Measurements from ENCODE around the gene GNAI1. TPM values are rescaled to one million over a fixed set of nuclear protein-coding genes. Genes with fewer than 3 reads are reported as not detected.

Gene GNAI1
- total RNA-seq, 1 experiment from 2014 or later = 30.4 TPM

GRCh38 chr7:80275192-80275605 is 140.6 kb downstream of the GNAI1 start:
- TF ChIP-seq CTCF (IDR thresholded peaks at IDR 0.05; ENCODE audit: unreplicated experiment) = no peak
- H3K4me1 Mint-ChIP-seq (ENCODE audit: insufficient read depth, unreplicated experiment) = peaks cover 31% of the 10 kb centered on the region
- POLR2A ChIA-PET = interaction anchor here (0.9 kb wide), 1 partner anchor 24 kb away, joined by 3 read pairs; no protein-coding TSS in a partner anchor
- H3K4me3 Mint-ChIP-seq (ENCODE audit: unreplicated experiment) = no peak overlapping the region
- H3K27ac Mint-ChIP-seq (ENCODE audit: low read depth, unreplicated experiment) = no peak overlapping the region
- no TSS peak for BruUV-seq (replicated peaks)
- H3K36me3 Mint-ChIP-seq (ENCODE audit: insufficient read depth, unreplicated experiment) = no peaks in the 10 kb centered on the region
- CTCF ChIA-PET = interaction anchor here (0.9 kb wide), 1 partner anchor 13 kb away, joined by 3 read pairs; no protein-coding TSS in a partner anchor
- no peaks in the 10 kb centered on the region for H3K9me3 Mint-ChIP-seq (ENCODE audit: unreplicated experiment)
- no peaks in the 10 kb centered on the region for H3K27me3 Mint-ChIP-seq (ENCODE audit: insufficient read depth, unreplicated experiment)
- DNase-seq (ENCODE audit: unreplicated experiment) = no peak
- intact Hi-C loops (cut with micrococcal nuclease) = no loop called here
